Loucy (cell line): ENCODE measurements around the gene GBF1.

Experiments used
- EZH2phosphoT487 ChIP-seq: fragments of 200-600 bp; IDR thresholded peaks from 2 replicates; pipeline ENCODE4 v1.6.1; 2018; ENCODE audit warnings: antibody characterized with exemption, mild to moderate bottlenecking, moderate library complexity, borderline replicate concordance
- TF ChIP-seq, protein P1 (sequence below): fragments of 200-600 bp; sonication (generic); conservative IDR thresholded peaks from 2 replicates; pipeline ENCODE4 v1.5.1; 2014; ENCODE audit warnings: mild to moderate bottlenecking, antibody characterized with exemption, low read length

DNA sequence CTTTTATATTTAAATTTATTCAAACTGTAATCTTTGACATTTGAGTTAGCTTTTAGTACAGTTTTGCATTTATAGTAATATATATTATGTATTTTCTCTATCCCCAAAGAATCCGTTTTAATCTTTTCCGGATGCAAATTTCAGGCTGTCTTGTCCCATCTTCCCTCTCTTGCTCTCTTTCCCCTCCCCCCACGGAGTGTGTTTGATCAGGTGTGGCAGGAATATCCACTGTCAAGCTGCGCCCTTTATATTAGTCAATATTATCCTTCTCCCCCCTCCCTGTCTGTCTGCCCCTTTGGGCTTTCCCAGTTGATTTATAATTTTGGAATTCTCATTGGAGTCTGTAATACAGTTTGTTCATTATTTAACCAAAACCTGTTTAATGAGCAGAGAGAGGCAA is 19.0 kb downstream of the GBF1 start:
- no peak for TF ChIP-seq EZH2phosphoT487
- TF ChIP-seq, protein P1, sequence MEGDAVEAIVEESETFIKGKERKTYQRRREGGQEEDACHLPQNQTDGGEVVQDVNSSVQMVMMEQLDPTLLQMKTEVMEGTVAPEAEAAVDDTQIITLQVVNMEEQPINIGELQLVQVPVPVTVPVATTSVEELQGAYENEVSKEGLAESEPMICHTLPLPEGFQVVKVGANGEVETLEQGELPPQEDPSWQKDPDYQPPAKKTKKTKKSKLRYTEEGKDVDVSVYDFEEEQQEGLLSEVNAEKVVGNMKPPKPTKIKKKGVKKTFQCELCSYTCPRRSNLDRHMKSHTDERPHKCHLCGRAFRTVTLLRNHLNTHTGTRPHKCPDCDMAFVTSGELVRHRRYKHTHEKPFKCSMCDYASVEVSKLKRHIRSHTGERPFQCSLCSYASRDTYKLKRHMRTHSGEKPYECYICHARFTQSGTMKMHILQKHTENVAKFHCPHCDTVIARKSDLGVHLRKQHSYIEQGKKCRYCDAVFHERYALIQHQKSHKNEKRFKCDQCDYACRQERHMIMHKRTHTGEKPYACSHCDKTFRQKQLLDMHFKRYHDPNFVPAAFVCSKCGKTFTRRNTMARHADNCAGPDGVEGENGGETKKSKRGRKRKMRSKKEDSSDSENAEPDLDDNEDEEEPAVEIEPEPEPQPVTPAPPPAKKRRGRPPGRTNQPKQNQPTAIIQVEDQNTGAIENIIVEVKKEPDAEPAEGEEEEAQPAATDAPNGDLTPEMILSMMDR: no peak
